PFSK-1 (cell line): ENCODE results near the gene AMBRA1.

Experiments
- POLR2AphosphoS5 ChIP-seq: IDR thresholded peaks from 2 replicates; pipeline ENCODE4 v1.6.1; 2012; ENCODE audit warnings: low read depth, mild to moderate bottlenecking, control low read depth, low read length, moderate library complexity
- REST ChIP-seq, 2 experiments: IDR thresholded peaks; 2 replicates each; pipeline versions ENCODE4 v1.6.1 to v1.8.0; 2011 to 2012; ENCODE audit warnings: low read depth in 2 of 2, low read length in 2 of 2, control low read depth in 1 of 2, inconsistent platforms in 1 of 2, mild to moderate bottlenecking in 1 of 2, moderate library complexity in 1 of 2; ENCODE audit not compliant: insufficient read depth in 1 of 2

- TF ChIP-seq POLR2AphosphoS5 (no peak), REST (IDR thresholded peaks at IDR 0.05; ENCODE audit: insufficient read depth in 1 of 2, low read depth in 2 of 2, low read length in 2 of 2) (no peak)
Observed at GRCh38 chr11:46600194-46600960, 6.6 kb upstream of the AMBRA1 start.
